Hepatocyte (in vitro differentiated cells): ENCODE results near the gene MRPL22. TPM values are rescaled to one million over a fixed set of nuclear protein-coding genes. Genes with fewer than 3 reads are reported as not detected.

Experiments used
- DNase-seq: peaks from one replicate; pipeline ENCODE4 v3.0.0-alpha.2; 2016; ENCODE audit warnings: low spot score
- H2AFZ ChIP-seq: fragments of 200-600 bp; sonication (generic); 2 replicates; pipeline ENCODE4 v1.6.0; 2016; ENCODE audit warnings: antibody characterized with exemption, mild to moderate bottlenecking
- H3K27ac ChIP-seq: fragments of 200-600 bp; sonication (generic); 2 replicates; pipeline ENCODE4 v1.5.1; 2016; ENCODE audit warnings: mild to moderate bottlenecking
- H3K27me3 ChIP-seq: fragments of 200-600 bp; sonication (generic); 2 replicates; pipeline ENCODE4 v1.6.1; 2016
- H3K36me3 ChIP-seq: fragments of 200-600 bp; sonication (generic); replicated peaks from 2 replicates; pipeline ENCODE4 v1.5.1; 2016; ENCODE audit warnings: low read depth; ENCODE audit not compliant: insufficient read depth
- H3K4me1 ChIP-seq: fragments of 200-600 bp; sonication (generic); 2 replicates; pipeline ENCODE4 v1.5.1; 2016; ENCODE audit warnings: mild to moderate bottlenecking, moderate library complexity; ENCODE audit not compliant: insufficient read depth
- H3K4me2 ChIP-seq: fragments of 200-600 bp; sonication (generic); 2 replicates; pipeline ENCODE4 v1.6.0; 2016
- H3K4me3 ChIP-seq: fragments of 200-600 bp; sonication (generic); 2 replicates; pipeline ENCODE4 v1.5.1; 2016; ENCODE audit warnings: mild to moderate bottlenecking
- H3K79me2 ChIP-seq: fragments of 200-600 bp; sonication (generic); 2 replicates; pipeline ENCODE4 v1.6.0; 2017; ENCODE audit warnings: mild to moderate bottlenecking
- H3K9me2 ChIP-seq: fragments of 200-600 bp; sonication (generic); replicated peaks from 2 replicates; pipeline ENCODE4 v1.6.0; 2017; ENCODE audit warnings: mild to moderate bottlenecking; ENCODE audit not compliant: insufficient read depth
- H3K9me3 ChIP-seq: fragments of 200-600 bp; sonication (generic); 2 replicates; pipeline ENCODE4 v1.5.1; 2016; ENCODE audit warnings: low read depth, mild to moderate bottlenecking
- H4K20me1 ChIP-seq: fragments of 200-600 bp; sonication (generic); 2 replicates; pipeline ENCODE4 v1.6.0; 2016; ENCODE audit warnings: mild to moderate bottlenecking; ENCODE audit not compliant: insufficient read depth, poor library complexity, severe bottlenecking
- CTCF ChIP-seq: fragments of 200-600 bp; sonication (generic); IDR thresholded peaks from 2 replicates; pipeline ENCODE4 v1.5.1; 2016; ENCODE audit warnings: antibody characterized with exemption, mild to moderate bottlenecking; ENCODE audit not compliant: poor library complexity
- EZH2 ChIP-seq: fragments of 200-600 bp; sonication (generic); IDR thresholded peaks from 2 replicates; pipeline ENCODE4 v1.6.1; 2016; ENCODE audit warnings: antibody characterized with exemption, mild to moderate bottlenecking, borderline replicate concordance
- EZH2phosphoT487 ChIP-seq: fragments of 200-600 bp; sonication (generic); IDR thresholded peaks from one replicate; pipeline ENCODE4 v1.6.1; 2018; ENCODE audit warnings: antibody characterized with exemption, mild to moderate bottlenecking, low read depth, moderate library complexity; ENCODE audit not compliant: unreplicated experiment, severe bottlenecking
- WGBS: methylation state at CpG from one replicate; pipeline ENCODE4 v1.1.6; 2016; ENCODE audit warnings: low lambda C conversion rate; ENCODE audit errors: missing lambda C conversion rate; 5-methylcytosine and 5-hydroxymethylcytosine counted together
- polyA plus RNA-seq: library from polyadenylated mRNA; unstranded; fragments of >200 nt; fragmentation: Nextera tagmentation; extraction: Ambion mirVana; gene quantifications from 2 replicates; pipeline ENCODE4 v1.2.1, GENCODE V29; 2016
- total RNA-seq: library from RNA; depleted of rRNA; stranded (reverse); fragments of >200 nt; gene quantifications from 2 replicates; pipeline ENCODE4 v1.2.3, GENCODE V29; 2014

The MRPL22 gene
- total and polyA plus RNA-seq, 2 experiments from 2014 or later = 34.4 to 111 TPM

- Histone ChIP-seq H3K4me2 (no peak overlapping the region), H3K4me3 (no peak overlapping the region), H3K9me2 (no peaks in the 10 kb centered on the region), H2AFZ (no peak overlapping the region), H4K20me1 (no peaks in the 10 kb centered on the region), H3K27ac (no peak overlapping the region), H3K79me2 (no peaks in the 10 kb centered on the region), H3K4me1 (no peaks in the 10 kb centered on the region), H3K36me3 (no peaks in the 10 kb centered on the region), H3K27me3 (no peaks in the 10 kb centered on the region), H3K9me3 (no peaks in the 10 kb centered on the region)
- no peak for TF ChIP-seq EZH2
- TF ChIP-seq CTCF = no peak
- TF ChIP-seq EZH2phosphoT487 = no peak
- 95% methylated on average over 1 of the region's 1 CpG for WGBS
- no peak for DNase-seq
These were observed 21.6 kb downstream of the MRPL22 start for GRCh38 chr5:154962494-154962893.

GRCh38 chr5:154966081-154966841 is 25.4 kb downstream of the MRPL22 start:
- H3K9me3 ChIP-seq = no peaks in the 10 kb centered on the region
- H3K36me3 ChIP-seq = no peaks in the 10 kb centered on the region
- WGBS = 90% methylated on average over 7 of the region's 7 CpGs
- H3K4me1 ChIP-seq = no peaks in the 10 kb centered on the region
- no peaks in the 10 kb centered on the region for H3K27me3 ChIP-seq
- no peaks in the 10 kb centered on the region for H3K9me2 ChIP-seq
- no peak for DNase-seq
- H3K4me2 ChIP-seq = no peak overlapping the region
- TF ChIP-seq CTCF (no peak), EZH2 (no peak), EZH2phosphoT487 (no peak)
- no peaks in the 10 kb centered on the region for H4K20me1 ChIP-seq
- no peaks in the 10 kb centered on the region for H3K79me2 ChIP-seq
- H2AFZ ChIP-seq = no peak overlapping the region
- no peak overlapping the region for H3K4me3 ChIP-seq
- H3K27ac ChIP-seq = no peak overlapping the region

- 96% methylated on average over 3 of the region's 3 CpGs for WGBS
- H4K20me1 ChIP-seq = no peaks in the 10 kb centered on the region
- H2AFZ ChIP-seq = no peak overlapping the region
- H3K9me2 ChIP-seq = no peaks in the 10 kb centered on the region
- H3K27ac ChIP-seq = no peak overlapping the region
- H3K36me3 ChIP-seq = no peaks in the 10 kb centered on the region
- no peak overlapping the region for H3K4me3 ChIP-seq
- DNase-seq = no peak
- no peak overlapping the region for H3K4me2 ChIP-seq
- no peaks in the 10 kb centered on the region for H3K27me3 ChIP-seq
- H3K79me2 ChIP-seq = no peaks in the 10 kb centered on the region
- no peaks in the 10 kb centered on the region for H3K4me1 ChIP-seq
- no peaks in the 10 kb centered on the region for H3K9me3 ChIP-seq
- no peak for TF ChIP-seq EZH2phosphoT487
- no peak for TF ChIP-seq CTCF
- TF ChIP-seq EZH2 = no peak
These were observed 26.0 kb downstream of the MRPL22 start for GRCh38 chr5:154966874-154967273.
